Panc1 (cell line): ENCODE data around the gene TPI1. TPM values are rescaled to one million over a fixed set of nuclear protein-coding genes. Genes with fewer than 3 reads are reported as not detected.

Experiments
- ATAC-seq: fragments of 200-7000 bp; cut with Tn5 transposase; 2 replicates; pipeline ENCODE4 v1.9.1; 2020; ENCODE audit warnings: mild to moderate bottlenecking, moderate library complexity
- BruUV-seq: library from RNA; stranded (reverse); fragments of 400-500 nt; replicated peaks from 2 replicates; lab custom pipeline; 2021; lab: Mats Ljungman, UMichigan
- CTCF ChIA-PET: fragments of 300-600 bp; sonication (Branson Sonifier 250); formaldehyde crosslinking; loops from one replicate; lab custom pipeline; 2022; ENCODE audit warnings: antibody characterized with exemption; lab: Charles Lee
- POLR2A ChIA-PET: fragments of 300-600 bp; sonication (Branson Sonifier 250); formaldehyde crosslinking; loops from one replicate; lab custom pipeline; 2022; ENCODE audit warnings: antibody characterized with exemption; lab: Charles Lee
- DNase-seq: peaks from one replicate; pipeline ENCODE4 v3.0.0-alpha.2; 2010; ENCODE audit warnings: low read depth, low spot score
- H3K27ac ChIP-seq: 2 replicates; pipeline ENCODE4 v1.5.1; 2011; ENCODE audit warnings: mild to moderate bottlenecking, low read length, inconsistent platforms
- H3K27me3 ChIP-seq: fragments of 200-500 bp; sonication (Bioruptor generic); 2 replicates; pipeline ENCODE4 v1.6.0; 2014; ENCODE audit warnings: low read length, inconsistent platforms; ENCODE audit not compliant: control insufficient read depth, insufficient read depth
- H3K36me3 ChIP-seq: fragments of 200-500 bp; sonication (Bioruptor generic); 2 replicates; pipeline ENCODE4 v1.5.1; 2014; ENCODE audit warnings: inconsistent platforms, mild to moderate bottlenecking, low read length, moderate library complexity; ENCODE audit not compliant: control insufficient read depth, insufficient read depth
- H3K4me1 ChIP-seq: 2 replicates; pipeline ENCODE4 v1.5.1; 2011; ENCODE audit warnings: inconsistent platforms, mild to moderate bottlenecking, low read length, moderate library complexity; ENCODE audit not compliant: control insufficient read depth, insufficient read depth
- H3K4me3 ChIP-seq, 2 experiments: 2 replicates each; pipeline ENCODE4 v1.5.1; 2011 to 2012; ENCODE audit warnings: low read depth in 2 of 2, low read length in 2 of 2, mild to moderate bottlenecking in 2 of 2, inconsistent platforms in 1 of 2, moderate library complexity in 1 of 2
- H3K9me3 ChIP-seq: fragments of 200-500 bp; sonication (Bioruptor generic); 2 replicates; pipeline ENCODE4 v1.5.1; 2014; ENCODE audit warnings: low read depth, mild to moderate bottlenecking, inconsistent platforms, low read length, moderate library complexity; ENCODE audit not compliant: control insufficient read depth, insufficient read depth
- CTCF ChIP-seq: fragments of 450-650 bp; IDR thresholded peaks from 2 replicates; pipeline ENCODE4 v1.5.1; 2017; ENCODE audit warnings: mild to moderate bottlenecking
- POLR2AphosphoS5 ChIP-seq: IDR thresholded peaks from 2 replicates; pipeline ENCODE4 v1.6.1; 2012; ENCODE audit warnings: mild to moderate bottlenecking, low read depth, low read length, moderate library complexity
- SIN3A ChIP-seq: IDR thresholded peaks from 2 replicates; pipeline ENCODE4 v1.6.1; 2012; ENCODE audit warnings: low read depth, mild to moderate bottlenecking, low read length, moderate library complexity, borderline replicate concordance; ENCODE audit not compliant: insufficient read depth
- TCF7L2 ChIP-seq: IDR thresholded peaks from 2 replicates; pipeline ENCODE4 v1.6.1; 2011; ENCODE audit warnings: mild to moderate bottlenecking, low read depth, low read length, inconsistent platforms
- in situ Hi-C: cut with HindIII; loops from 2 replicates; pipeline ENCODE4 v1.10.0; 2016; ENCODE audit warnings: low sequenced_read_pairs, low pct_unique_long_range_greater_than_20kb
- intact Hi-C: fragments of 100-400 bp; cut with micrococcal nuclease; formaldehyde crosslinking; loops from one replicate; pipeline ENCODE4 v1.10.0; 2022; ENCODE audit not compliant: unreplicated experiment
- total RNA-seq: library from RNA; stranded (reverse); gene quantifications from one replicate; pipeline ENCODE4 v1.2.1, GENCODE V29; 2021; ENCODE audit not compliant: unreplicated experiment
- TF ChIP-seq, protein P1 (sequence below), 2 experiments: IDR thresholded peaks; 2 replicates each; pipeline ENCODE4 v1.6.1; 2011 to 2012; ENCODE audit warnings: low read depth in 2 of 2, control low read depth in 1 of 2, low read length in 1 of 2, mild to moderate bottlenecking in 1 of 2, moderate library complexity in 1 of 2; ENCODE audit not compliant: insufficient read depth in 1 of 2

TPI1 gene
- total RNA-seq, 1 experiment from 2014 or later, result 693 TPM

DNA sequence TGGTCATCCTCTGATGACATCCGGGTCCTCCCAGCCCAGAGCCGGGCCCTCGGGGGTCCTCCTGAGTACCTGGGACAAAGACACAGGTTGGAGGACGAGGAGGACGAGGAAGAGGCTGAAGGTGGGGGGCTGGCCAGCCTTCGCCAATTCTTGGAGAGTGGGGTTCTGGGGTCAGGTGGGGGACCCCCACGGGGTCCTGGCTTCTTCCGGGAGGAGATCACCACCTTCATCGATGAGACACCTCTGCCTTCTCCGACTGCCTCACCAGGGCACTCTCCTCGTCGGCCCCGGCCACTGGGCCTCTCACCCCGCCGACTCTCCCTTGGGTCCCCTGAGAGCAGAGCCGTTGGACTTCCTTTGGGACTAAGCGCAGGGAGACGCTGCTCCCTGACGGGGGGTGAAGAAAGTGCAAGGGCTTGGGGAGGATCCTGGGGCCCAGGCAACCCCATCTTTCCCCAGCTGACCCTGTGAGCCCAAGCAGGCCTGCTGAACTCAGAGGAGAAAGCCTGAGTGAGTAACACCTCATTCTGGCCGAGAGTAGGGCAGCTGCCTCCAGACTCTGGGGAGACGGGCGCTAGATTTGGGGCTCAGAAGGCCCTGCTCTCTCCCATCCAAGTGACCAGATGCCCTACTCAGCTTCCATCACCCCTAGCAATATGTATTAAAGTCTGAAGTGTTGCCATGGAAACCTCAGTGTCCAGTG, 40.4 kb upstream of the TPI1 start:
- in situ Hi-C loops (no loop called here), intact Hi-C loops (loop anchor here (5.0 kb wide), 1 partner anchor 75 kb away; the partner anchor contains the start of gene MLF2)
- H3K27ac ChIP-seq, result 0 out of 2 replicates have a peak overlapping the region, but pooled peaks have one; percentile 29

GRCh38 chr12:6827437-6827911, 39.9 kb upstream of the TPI1 start:
- ChIA-PET POLR2A (no interaction called here), CTCF (no interaction called here)
- H3K36me3 ChIP-seq, result no peaks in the 10 kb centered on the region
- no peaks in the 10 kb centered on the region for H3K27me3 ChIP-seq
- peak; percentile 49 for ATAC-seq
- TF ChIP-seq CTCF (no peak), SIN3A (no peak), POLR2AphosphoS5 (no peak), TCF7L2 (no peak)
- TF ChIP-seq, protein P1, sequence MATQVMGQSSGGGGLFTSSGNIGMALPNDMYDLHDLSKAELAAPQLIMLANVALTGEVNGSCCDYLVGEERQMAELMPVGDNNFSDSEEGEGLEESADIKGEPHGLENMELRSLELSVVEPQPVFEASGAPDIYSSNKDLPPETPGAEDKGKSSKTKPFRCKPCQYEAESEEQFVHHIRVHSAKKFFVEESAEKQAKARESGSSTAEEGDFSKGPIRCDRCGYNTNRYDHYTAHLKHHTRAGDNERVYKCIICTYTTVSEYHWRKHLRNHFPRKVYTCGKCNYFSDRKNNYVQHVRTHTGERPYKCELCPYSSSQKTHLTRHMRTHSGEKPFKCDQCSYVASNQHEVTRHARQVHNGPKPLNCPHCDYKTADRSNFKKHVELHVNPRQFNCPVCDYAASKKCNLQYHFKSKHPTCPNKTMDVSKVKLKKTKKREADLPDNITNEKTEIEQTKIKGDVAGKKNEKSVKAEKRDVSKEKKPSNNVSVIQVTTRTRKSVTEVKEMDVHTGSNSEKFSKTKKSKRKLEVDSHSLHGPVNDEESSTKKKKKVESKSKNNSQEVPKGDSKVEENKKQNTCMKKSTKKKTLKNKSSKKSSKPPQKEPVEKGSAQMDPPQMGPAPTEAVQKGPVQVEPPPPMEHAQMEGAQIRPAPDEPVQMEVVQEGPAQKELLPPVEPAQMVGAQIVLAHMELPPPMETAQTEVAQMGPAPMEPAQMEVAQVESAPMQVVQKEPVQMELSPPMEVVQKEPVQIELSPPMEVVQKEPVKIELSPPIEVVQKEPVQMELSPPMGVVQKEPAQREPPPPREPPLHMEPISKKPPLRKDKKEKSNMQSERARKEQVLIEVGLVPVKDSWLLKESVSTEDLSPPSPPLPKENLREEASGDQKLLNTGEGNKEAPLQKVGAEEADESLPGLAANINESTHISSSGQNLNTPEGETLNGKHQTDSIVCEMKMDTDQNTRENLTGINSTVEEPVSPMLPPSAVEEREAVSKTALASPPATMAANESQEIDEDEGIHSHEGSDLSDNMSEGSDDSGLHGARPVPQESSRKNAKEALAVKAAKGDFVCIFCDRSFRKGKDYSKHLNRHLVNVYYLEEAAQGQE (IDR thresholded peaks at IDR 0.05; ENCODE audit: insufficient read depth in 1 of 2, low read depth in 2 of 2, low read length in 1 of 2), result no peak
- no peak overlapping the region; a peak in 1 of 4 replicates for H3K4me3 ChIP-seq
- no peak for DNase-seq
- H3K27ac ChIP-seq, result 0 out of 2 replicates have a peak overlapping the region, but pooled peaks have one; percentile 29
- in situ Hi-C loops (no loop called here), intact Hi-C loops (loop anchor here (5.0 kb wide), 1 partner anchor 75 kb away; the partner anchor contains the start of gene MLF2)
- H3K9me3 ChIP-seq, result no peaks in the 10 kb centered on the region
- H3K4me1 ChIP-seq, result peaks cover 10% of the 10 kb centered on the region; the same call in 1 of the 2 replicates
- no TSS peak for BruUV-seq

More for the DNA sequence above, 40.4 kb upstream of the TPI1 start:
- ChIA-PET POLR2A (no interaction called here), CTCF (no interaction called here)
- no peaks in the 10 kb centered on the region for H3K27me3 ChIP-seq
- no peak for ATAC-seq
- H3K4me3 ChIP-seq, result no peak overlapping the region
- peaks cover 10% of the 10 kb centered on the region; the same call in 1 of the 2 replicates for H3K4me1 ChIP-seq
- no TSS peak for BruUV-seq
- no peaks in the 10 kb centered on the region for H3K9me3 ChIP-seq
- TF ChIP-seq TCF7L2, result no peak
- no peak for TF ChIP-seq CTCF
- TF ChIP-seq POLR2AphosphoS5, result no peak
- TF ChIP-seq, protein P1 (IDR thresholded peaks at IDR 0.05; ENCODE audit: insufficient read depth in 1 of 2, low read depth in 2 of 2, low read length in 1 of 2), result no peak
- TF ChIP-seq SIN3A, result no peak
- no peak for DNase-seq
- no peaks in the 10 kb centered on the region for H3K36me3 ChIP-seq
